SK-N-SH (cell line): ENCODE measurements around the gene TUBB3. TPM values are rescaled to one million over a fixed set of nuclear protein-coding genes. Genes with fewer than 3 reads are reported as not detected.

Experiments used
- CTCF ChIA-PET: fragments of 300-600, 350-600 bp; formaldehyde crosslinking; extraction: SDS; loops from one replicate; lab custom pipeline; 2021; lab: Yijun Ruan, JAX
- POLR2A ChIA-PET: fragments of 350-600 bp; sonication (Branson Sonifier 250); formaldehyde crosslinking; extraction: SDS; loops from one replicate; lab custom pipeline; 2020; ENCODE audit warnings: antibody characterized with exemption, inconsistent platforms; lab: Yijun Ruan, JAX
- DNase-seq: peaks from one replicate; pipeline ENCODE4 v3.0.0; 2012
- H2AFZ ChIP-seq: fragments of 200-600 bp; sonication (generic); 2 replicates; pipeline ENCODE4 v1.8.1; 2016; ENCODE audit warnings: antibody characterized with exemption, mild to moderate bottlenecking, low read depth
- H3F3A ChIP-seq: fragments of 200-600 bp; sonication (generic); replicated peaks from 2 replicates; pipeline ENCODE3; 2016; ENCODE audit warnings: antibody characterized with exemption, mild to moderate bottlenecking; ENCODE audit not compliant: insufficient read depth
- H3K27ac ChIP-seq, 2 experiments: fragments of 200-500 bp in 1 of 2; fragments of 200-600 bp in 1 of 2; sonication (Bioruptor generic) in 1 of 2; sonication (generic), shearing (Covaris generic) in 1 of 2; 2 replicates each; pipeline versions ENCODE4 v1.5.1 to v1.6.1; 2014 to 2016; ENCODE audit warnings: low read depth in 2 of 2, inconsistent platforms in 1 of 2, low read length in 1 of 2, mild to moderate bottlenecking in 1 of 2, mixed read lengths in 1 of 2
- H3K27me3 ChIP-seq: fragments of 200-600 bp; sonication (generic), shearing (Covaris generic); 2 replicates; pipeline ENCODE4 v1.6.1; 2016; ENCODE audit warnings: mixed run types; ENCODE audit not compliant: insufficient read depth
- H3K36me3 ChIP-seq, 2 experiments: fragments of 200-500 bp in 1 of 2; fragments of 200-600 bp in 1 of 2; sonication (Bioruptor generic) in 1 of 2; sonication (generic) in 1 of 2; replicated peaks in 1 of 2; 2 replicates each; pipeline versions ENCODE3 to v1.5.1; 2014 to 2016; ENCODE audit warnings: low read length in 1 of 2, mild to moderate bottlenecking in 1 of 2; ENCODE audit not compliant: insufficient read depth in 2 of 2, control insufficient read depth in 1 of 2
- H3K4me1 ChIP-seq, 2 experiments: fragments of 200-500 bp in 1 of 2; fragments of 200-600 bp in 1 of 2; sonication (Bioruptor generic) in 1 of 2; sonication (generic), shearing (Covaris generic) in 1 of 2; 2 replicates each; pipeline versions ENCODE4 v1.5.1 to v1.6.1; 2014 to 2016; ENCODE audit warnings: low read depth in 1 of 2, low read length in 1 of 2, mixed run types in 1 of 2; ENCODE audit not compliant: insufficient read depth in 2 of 2, control insufficient read depth in 1 of 2
- H3K4me2 ChIP-seq: fragments of 200-600 bp; sonication (generic), shearing (Covaris generic); 2 replicates; pipeline ENCODE4 v1.6.1; 2017; ENCODE audit warnings: mixed run types
- H3K4me3 ChIP-seq, 2 experiments: fragments of 200-500 bp in 1 of 2; fragments of 200-600 bp in 1 of 2; sonication (Bioruptor generic) in 1 of 2; sonication (generic), shearing (Covaris generic) in 1 of 2; 2 replicates each; pipeline versions ENCODE4 v1.5.1 to v1.8.1; 2014 to 2016; ENCODE audit warnings: low read depth in 2 of 2, inconsistent platforms in 1 of 2, low read length in 1 of 2, mild to moderate bottlenecking in 1 of 2, mixed read lengths in 1 of 2, moderate library complexity in 1 of 2
- H3K79me2 ChIP-seq: fragments of 200-600 bp; sonication (generic); 2 replicates; pipeline ENCODE4 v1.8.1; 2017; ENCODE audit warnings: mild to moderate bottlenecking; ENCODE audit not compliant: insufficient read depth
- H3K9ac ChIP-seq: fragments of 200-600 bp; sonication (generic); 2 replicates; pipeline ENCODE4 v1.6.1; 2017; ENCODE audit warnings: mixed run types
- H3K9me2 ChIP-seq: fragments of 200-600 bp; sonication (generic); 2 replicates; pipeline ENCODE4 v1.6.1; 2017; ENCODE audit warnings: mixed run types
- H3K9me3 ChIP-seq: fragments of 200-600 bp; sonication (generic); 2 replicates; pipeline ENCODE4 v1.6.1; 2017; ENCODE audit warnings: mixed run types, mild to moderate bottlenecking, moderate library complexity
- H4K20me1 ChIP-seq: fragments of 200-600 bp; sonication (generic); 2 replicates; pipeline ENCODE4 v1.6.1; 2017; ENCODE audit warnings: mild to moderate bottlenecking, mixed run types; ENCODE audit not compliant: insufficient read depth
- CTCF ChIP-seq: fragments of 200-600 bp; sonication (generic); IDR thresholded peaks from 2 replicates; pipeline ENCODE4 v1.6.1; 2017; ENCODE audit warnings: antibody characterized with exemption, mild to moderate bottlenecking, moderate library complexity
- ELF1 ChIP-seq: IDR thresholded peaks from 2 replicates; pipeline ENCODE4 v1.4.0; 2012
- EP300 ChIP-seq, 2 experiments: IDR thresholded peaks; 2 replicates each; pipeline versions ENCODE4 v1.4.0 to v1.6.1; 2012; ENCODE audit warnings: borderline replicate concordance in 1 of 2, low read depth in 1 of 2, low read length in 1 of 2
- EZH2phosphoT487 ChIP-seq: fragments of 200-600 bp; sonication (generic); IDR thresholded peaks from 2 replicates; pipeline ENCODE4 v1.6.1; 2017; ENCODE audit warnings: low read depth, mixed run types, mild to moderate bottlenecking, antibody characterized with exemption, moderate library complexity, borderline replicate concordance
- FOXJ3 ChIP-seq: sonication (generic); formaldehyde crosslinking; IDR thresholded peaks from 2 replicates; pipeline ENCODE4 v1.5.1; 2020; ENCODE audit warnings: mild to moderate bottlenecking, missing genetic modification reagents
- FOXM1 ChIP-seq: IDR thresholded peaks from 2 replicates; pipeline ENCODE4 v1.4.0; 2012; ENCODE audit warnings: low read depth, mild to moderate bottlenecking
- MXI1 ChIP-seq: IDR thresholded peaks from 2 replicates; pipeline ENCODE4 v1.6.1; 2012; ENCODE audit warnings: mild to moderate bottlenecking, low read depth, low read length, improper control_type of control experiment
- NRF1 ChIP-seq: IDR thresholded peaks from 2 replicates; pipeline ENCODE4 v1.6.1; 2012; ENCODE audit warnings: low read depth, mild to moderate bottlenecking, low read length
- RAD21 ChIP-seq: IDR thresholded peaks from 2 replicates; pipeline ENCODE4 v1.6.1; 2012; ENCODE audit warnings: mild to moderate bottlenecking, low read length
- RCOR1 ChIP-seq: fragments of 150-350 bp; IDR thresholded peaks from 2 replicates; pipeline ENCODE4 v1.6.1; 2017; ENCODE audit warnings: antibody characterized with exemption, low read length
- RXRA ChIP-seq: IDR thresholded peaks from 2 replicates; pipeline ENCODE4 v1.4.0; 2012; ENCODE audit warnings: low read depth, mild to moderate bottlenecking, borderline replicate concordance
- SIN3A ChIP-seq: IDR thresholded peaks from 2 replicates; pipeline ENCODE4 v1.6.1; 2012; ENCODE audit warnings: low read depth, mild to moderate bottlenecking, low read length, moderate library complexity, borderline replicate concordance
- TEAD4 ChIP-seq: IDR thresholded peaks from 2 replicates; pipeline ENCODE4 v1.4.0; 2012; ENCODE audit warnings: mild to moderate bottlenecking, borderline replicate concordance; ENCODE audit not compliant: insufficient read depth
- USF2 ChIP-seq: fragments of 150-350 bp; IDR thresholded peaks from 2 replicates; pipeline ENCODE4 v1.6.1; 2017; ENCODE audit warnings: antibody characterized with exemption, low read length, low read depth, borderline replicate concordance
- YY1 ChIP-seq: IDR thresholded peaks from 2 replicates; pipeline ENCODE4 v1.4.0; 2012; ENCODE audit warnings: low read depth, mild to moderate bottlenecking
- WGBS: methylation state at CpG from one replicate; pipeline ENCODE4 v1.1.6; 2017; ENCODE audit warnings: low lambda C conversion rate; 5-methylcytosine and 5-hydroxymethylcytosine counted together
- polyA plus RNA-seq, 3 experiments: library from polyadenylated mRNA; depleted of rRNA; stranded (reverse); fragments of >200 nt; gene quantifications; 2 replicates each; pipeline ENCODE4 v1.2.3, GENCODE V29; 2012
- TF ChIP-seq, protein P1 (sequence below): IDR thresholded peaks from 2 replicates; pipeline ENCODE4; 2012
- TF ChIP-seq, protein P2 (sequence below): IDR thresholded peaks from 2 replicates; pipeline ENCODE4 v1.6.1; 2012; ENCODE audit warnings: mild to moderate bottlenecking, low read depth, low read length, moderate library complexity
- TF ChIP-seq, protein P3 (sequence below): IDR thresholded peaks from 2 replicates; pipeline ENCODE4 v1.4.0; 2012; ENCODE audit warnings: low read depth, borderline replicate concordance

Gene TUBB3
- polyA plus RNA-seq, 1 of the 3 experiments (the other 2 are of a cell fraction): 428 TPM

DNA sequence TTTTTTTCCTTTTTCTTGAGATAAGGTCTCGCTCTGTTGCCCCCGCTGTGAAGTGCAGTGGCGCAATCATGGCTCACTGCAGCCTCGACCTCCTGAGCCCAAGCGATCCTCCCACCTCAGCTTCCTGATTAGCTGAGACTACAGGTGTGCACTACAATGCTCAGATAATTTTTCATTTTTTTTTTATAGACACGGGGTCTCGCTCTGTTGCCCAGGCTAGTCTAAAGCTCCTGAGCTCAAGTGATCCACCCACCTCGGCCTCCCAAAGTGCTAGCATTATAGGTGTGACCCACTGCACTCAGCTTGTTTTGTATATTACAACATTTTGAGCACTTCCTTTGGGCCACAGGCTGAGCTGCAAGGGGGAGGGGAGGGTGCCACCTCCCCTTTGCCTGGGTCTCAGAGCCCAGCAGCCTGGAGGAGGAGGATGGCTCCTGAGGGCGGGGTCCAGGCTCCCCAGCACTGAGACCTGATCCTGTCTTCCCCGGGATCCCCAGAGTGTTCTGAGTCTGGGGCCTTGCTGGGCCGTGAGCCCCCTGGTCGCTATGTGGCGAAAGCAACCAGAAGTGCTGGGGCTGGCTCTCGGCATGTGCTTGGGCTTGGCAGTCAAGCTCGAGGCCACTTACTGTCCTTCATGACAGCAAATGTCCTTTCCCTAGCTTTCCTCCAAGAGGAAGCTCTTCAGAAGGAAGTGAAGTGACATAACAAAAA is 33.5 kb downstream of the TUBB3 start:
- H3K27me3 ChIP-seq: no peaks in the 10 kb centered on the region
- H3K9me2 ChIP-seq: no peaks in the 10 kb centered on the region
- TF ChIP-seq, protein P1, sequence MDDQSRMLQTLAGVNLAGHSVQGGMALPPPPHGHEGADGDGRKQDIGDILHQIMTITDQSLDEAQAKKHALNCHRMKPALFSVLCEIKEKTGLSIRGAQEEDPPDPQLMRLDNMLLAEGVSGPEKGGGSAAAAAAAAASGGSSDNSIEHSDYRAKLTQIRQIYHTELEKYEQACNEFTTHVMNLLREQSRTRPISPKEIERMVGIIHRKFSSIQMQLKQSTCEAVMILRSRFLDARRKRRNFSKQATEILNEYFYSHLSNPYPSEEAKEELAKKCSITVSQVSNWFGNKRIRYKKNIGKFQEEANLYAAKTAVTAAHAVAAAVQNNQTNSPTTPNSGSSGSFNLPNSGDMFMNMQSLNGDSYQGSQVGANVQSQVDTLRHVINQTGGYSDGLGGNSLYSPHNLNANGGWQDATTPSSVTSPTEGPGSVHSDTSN: no peak
- TF ChIP-seq, protein P2, sequence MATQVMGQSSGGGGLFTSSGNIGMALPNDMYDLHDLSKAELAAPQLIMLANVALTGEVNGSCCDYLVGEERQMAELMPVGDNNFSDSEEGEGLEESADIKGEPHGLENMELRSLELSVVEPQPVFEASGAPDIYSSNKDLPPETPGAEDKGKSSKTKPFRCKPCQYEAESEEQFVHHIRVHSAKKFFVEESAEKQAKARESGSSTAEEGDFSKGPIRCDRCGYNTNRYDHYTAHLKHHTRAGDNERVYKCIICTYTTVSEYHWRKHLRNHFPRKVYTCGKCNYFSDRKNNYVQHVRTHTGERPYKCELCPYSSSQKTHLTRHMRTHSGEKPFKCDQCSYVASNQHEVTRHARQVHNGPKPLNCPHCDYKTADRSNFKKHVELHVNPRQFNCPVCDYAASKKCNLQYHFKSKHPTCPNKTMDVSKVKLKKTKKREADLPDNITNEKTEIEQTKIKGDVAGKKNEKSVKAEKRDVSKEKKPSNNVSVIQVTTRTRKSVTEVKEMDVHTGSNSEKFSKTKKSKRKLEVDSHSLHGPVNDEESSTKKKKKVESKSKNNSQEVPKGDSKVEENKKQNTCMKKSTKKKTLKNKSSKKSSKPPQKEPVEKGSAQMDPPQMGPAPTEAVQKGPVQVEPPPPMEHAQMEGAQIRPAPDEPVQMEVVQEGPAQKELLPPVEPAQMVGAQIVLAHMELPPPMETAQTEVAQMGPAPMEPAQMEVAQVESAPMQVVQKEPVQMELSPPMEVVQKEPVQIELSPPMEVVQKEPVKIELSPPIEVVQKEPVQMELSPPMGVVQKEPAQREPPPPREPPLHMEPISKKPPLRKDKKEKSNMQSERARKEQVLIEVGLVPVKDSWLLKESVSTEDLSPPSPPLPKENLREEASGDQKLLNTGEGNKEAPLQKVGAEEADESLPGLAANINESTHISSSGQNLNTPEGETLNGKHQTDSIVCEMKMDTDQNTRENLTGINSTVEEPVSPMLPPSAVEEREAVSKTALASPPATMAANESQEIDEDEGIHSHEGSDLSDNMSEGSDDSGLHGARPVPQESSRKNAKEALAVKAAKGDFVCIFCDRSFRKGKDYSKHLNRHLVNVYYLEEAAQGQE: no peak
- TF ChIP-seq MXI1 (no peak), RAD21 (no peak), ELF1 (no peak), EZH2phosphoT487 (no peak), TEAD4 (no peak), YY1 (no peak), CTCF (no peak), RXRA (no peak), FOXM1 (no peak), EP300 (IDR thresholded peaks at IDR 0.05; ENCODE audit: borderline replicate concordance in 1 of 2, low read depth in 1 of 2, low read length in 1 of 2) (no peak), RCOR1 (no peak), NRF1 (no peak), SIN3A (no peak), USF2 (no peak), FOXJ3 (no peak)
- TF ChIP-seq, protein P3, sequence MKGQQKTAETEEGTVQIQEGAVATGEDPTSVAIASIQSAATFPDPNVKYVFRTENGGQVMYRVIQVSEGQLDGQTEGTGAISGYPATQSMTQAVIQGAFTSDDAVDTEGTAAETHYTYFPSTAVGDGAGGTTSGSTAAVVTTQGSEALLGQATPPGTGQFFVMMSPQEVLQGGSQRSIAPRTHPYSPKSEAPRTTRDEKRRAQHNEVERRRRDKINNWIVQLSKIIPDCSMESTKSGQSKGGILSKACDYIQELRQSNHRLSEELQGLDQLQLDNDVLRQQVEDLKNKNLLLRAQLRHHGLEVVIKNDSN: no peak
- CTCF ChIA-PET: no interaction called here
- no peaks in the 10 kb centered on the region for H4K20me1 ChIP-seq
- peaks cover 0 to 23% of the 10 kb centered on the region in 2 experiments for H3K36me3 ChIP-seq
- no peak overlapping the region for H3K4me2 ChIP-seq
- H3K79me2 ChIP-seq: peaks cover 9% of the 10 kb centered on the region; the same call in 1 of the 2 replicates
- no peak overlapping the region for H3K9ac ChIP-seq
- H2AFZ ChIP-seq: no peak overlapping the region
- H3K9me3 ChIP-seq: no peaks in the 10 kb centered on the region
- DNase-seq: no peak
- POLR2A ChIA-PET: interaction anchor here (0.6 kb wide), 1 partner anchor 18 kb away, joined by 3 read pairs; no protein-coding TSS in a partner anchor
- no peaks in the 10 kb centered on the region for H3F3A ChIP-seq
- WGBS: 93% methylated on average over 15 of the region's 15 CpGs
- peaks cover 0 to 6% of the 10 kb centered on the region in 2 experiments; a peak in 1 of 4 replicates for H3K4me1 ChIP-seq
- no peak overlapping the region for H3K27ac ChIP-seq
- H3K4me3 ChIP-seq: no peak overlapping the region
